GM12874 (cell line): ENCODE measurements around the gene VPS41.

Experiments used
- CTCF ChIP-seq: IDR thresholded peaks from 2 replicates; pipeline ENCODE4 v1.5.1; 2011; ENCODE audit warnings: low read depth, mild to moderate bottlenecking, control low read depth, low read length, moderate library complexity; ENCODE audit not compliant: insufficient read depth

The VPS41 gene

GRCh38 chr7:38938589-38938988, 29.6 kb upstream of the VPS41 start:
- no peak for TF ChIP-seq CTCF

- no peak for TF ChIP-seq CTCF
Measured at GRCh38 chr7:38938001-38938485, 29.1 kb upstream of the VPS41 start.

GRCh38 chr7:38936641-38937040, 27.6 kb upstream of the VPS41 start:
- no peak for TF ChIP-seq CTCF

GRCh38 chr7:38934536-38934935, 25.5 kb upstream of the VPS41 start:
- TF ChIP-seq CTCF: no peak

GRCh38 chr7:38934051-38934450, 25.1 kb upstream of the VPS41 start:
- no peak for TF ChIP-seq CTCF

- TF ChIP-seq CTCF: peak; percentile 84
Measured at GRCh38 chr7:38932509-38933168, 23.6 kb upstream of the VPS41 start.

GRCh38 chr7:38929460-38930171, 20.6 kb upstream of the VPS41 start:
- no peak for TF ChIP-seq CTCF
